CD4-positive, alpha-beta T cell treated with Interleukin-17A for 1 hour (primary cell): ENCODE measurements around the gene EEF2K.
"Not testable (repeated sequence)": the region's sequence is repeated elsewhere in the genome, so short reads cannot be mapped to it uniquely, and the experiment has no call there.

Experiments used
- DNase-seq: peaks from one replicate; pipeline ENCODE4 v3.0.0-alpha.2; 2020

EEF2K gene

GRCh38 chr16:22213801-22214200 is 7.7 kb downstream of the EEF2K start:
- no peak for DNase-seq

GRCh38 chr16:22214402-22214801 is 8.3 kb downstream of the EEF2K start:
- DNase-seq, result no peak

GRCh38 chr16:22214889-22215288 is 8.8 kb downstream of the EEF2K start:
- no peak for DNase-seq

DNA sequence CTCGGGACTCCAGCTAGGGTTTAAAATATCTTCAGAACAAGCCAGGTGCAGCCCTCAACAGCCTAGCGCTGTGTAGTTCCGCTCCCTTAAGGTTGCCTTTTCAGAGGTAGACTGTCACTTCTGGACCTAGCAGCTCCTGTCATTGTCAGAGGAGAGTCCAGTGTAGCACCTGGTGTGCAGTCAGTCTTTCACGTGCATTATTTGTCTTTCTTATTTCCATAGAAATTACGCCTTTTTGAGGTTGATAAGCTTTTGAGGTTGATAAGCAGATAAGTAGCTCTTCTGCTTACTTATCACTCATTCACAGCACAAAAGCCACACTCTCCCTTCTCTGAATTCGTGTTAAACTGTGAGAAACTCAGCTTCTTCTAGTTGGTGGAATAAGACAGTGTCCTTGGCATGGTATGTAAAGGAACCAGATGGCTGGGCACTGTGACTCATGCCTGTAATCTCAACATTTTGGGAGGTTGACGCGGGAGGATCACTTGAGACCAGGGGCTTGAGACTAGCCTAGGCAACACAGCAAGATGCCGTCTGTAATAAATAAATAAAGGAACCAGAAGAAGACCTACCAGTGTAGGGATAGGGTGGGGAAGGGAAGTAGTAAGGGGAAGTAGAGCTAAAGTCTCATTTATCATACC is 10.2 kb downstream of the EEF2K start:
- DNase-seq, result no peak

DNA sequence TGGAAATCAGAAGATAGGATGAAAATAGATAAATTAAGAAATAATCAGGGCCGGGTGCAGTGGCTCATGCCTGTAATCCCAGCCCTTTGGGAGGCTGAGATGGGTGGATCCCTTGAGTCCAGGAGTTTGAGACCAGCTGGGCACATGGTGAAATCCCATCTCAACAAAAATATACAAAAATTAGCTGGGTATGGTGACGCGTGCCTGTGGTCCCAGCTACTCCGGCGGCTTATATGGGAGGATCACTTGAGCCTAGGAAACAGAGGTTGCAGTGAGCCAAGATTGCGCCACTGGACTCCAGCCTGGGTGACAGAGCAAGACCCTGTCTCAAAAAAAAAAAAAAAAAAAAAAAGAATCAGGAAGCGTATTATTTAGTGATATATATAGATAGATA is 10.8 kb downstream of the EEF2K start:
- not testable (repeated sequence) for DNase-seq

- DNase-seq, result no peak
Observed at GRCh38 chr16:22217890-22218730, 12.0 kb downstream of the EEF2K start.

DNA sequence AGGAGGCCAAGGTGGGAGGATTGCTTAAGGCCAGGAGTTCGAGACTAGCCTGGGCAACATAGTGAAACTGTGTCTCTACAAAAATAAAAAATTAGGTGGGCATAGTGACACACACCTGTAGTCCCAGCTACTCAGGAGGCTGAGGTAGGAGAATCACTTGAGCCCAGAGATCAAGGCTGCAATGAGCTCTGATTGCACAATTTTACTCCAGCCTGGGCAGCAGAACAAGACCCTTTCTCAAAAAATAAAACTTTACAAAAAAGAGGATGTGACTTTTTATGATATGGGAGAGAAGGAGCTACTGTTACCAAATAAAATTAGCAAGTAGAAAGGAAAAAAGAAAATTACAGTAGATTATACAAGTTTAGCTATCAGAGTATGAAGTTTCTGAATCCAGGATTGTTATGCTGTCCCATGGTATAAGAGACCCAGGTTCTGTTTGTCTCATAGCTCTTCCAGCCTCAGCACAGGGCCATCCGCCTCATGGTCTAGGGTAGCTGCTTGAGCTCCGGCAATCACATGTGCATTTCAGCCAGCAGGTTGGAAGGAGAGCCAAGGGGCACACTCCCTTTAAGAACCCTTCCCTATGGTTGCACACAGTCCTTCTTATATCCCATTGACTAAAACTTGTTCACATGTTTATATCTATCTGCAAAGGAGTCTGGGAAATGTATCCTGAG is 13.5 kb downstream of the EEF2K start:
- DNase-seq, result no peak

GRCh38 chr16:22220069-22220440 is 14.0 kb downstream of the EEF2K start:
- no peak for DNase-seq

DNA sequence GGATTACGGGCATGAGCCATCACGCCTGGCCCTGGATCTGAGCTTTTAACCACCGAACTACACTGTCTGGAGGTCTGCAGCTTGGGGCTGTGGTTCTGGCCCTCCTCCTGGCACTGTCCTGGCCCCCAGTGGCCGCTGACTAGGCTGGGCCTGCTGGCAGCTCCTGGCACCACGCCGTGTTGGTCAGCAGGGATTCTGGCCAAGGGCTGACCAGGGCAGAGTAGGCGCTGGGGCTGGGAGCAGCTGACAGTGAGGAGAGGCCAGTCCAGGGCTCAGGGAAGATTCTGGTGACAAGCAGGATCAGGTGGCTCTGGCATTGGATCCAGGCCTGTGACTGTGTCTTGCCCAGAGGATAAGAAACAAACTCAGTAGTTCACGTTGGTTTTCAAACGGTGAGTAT is 14.6 kb downstream of the EEF2K start:
- DNase-seq, result no peak

DNA sequence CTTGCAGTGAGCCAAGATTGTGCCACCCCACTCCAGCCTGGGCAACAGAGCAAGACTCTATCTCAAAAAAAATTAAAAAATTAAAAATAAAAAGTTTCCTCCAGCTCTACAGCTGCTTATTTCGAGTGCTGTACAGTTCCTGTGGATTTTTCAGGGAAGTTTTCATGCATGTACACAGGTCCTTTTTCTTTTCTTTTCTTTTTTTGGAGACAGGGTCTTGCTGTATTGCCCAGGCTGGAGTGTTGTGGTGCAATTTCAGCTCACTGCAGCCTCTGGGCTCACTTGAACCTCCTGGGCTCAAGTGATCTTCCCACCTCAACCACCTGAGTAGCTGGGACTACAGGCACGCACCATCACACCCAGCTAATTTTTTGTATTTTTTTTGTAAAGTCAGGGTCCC is 15.9 kb downstream of the EEF2K start:
- DNase-seq, result no peak

- DNase-seq, result no peak
Observed at GRCh38 chr16:22222998-22223397, 16.9 kb downstream of the EEF2K start.

GRCh38 chr16:22225060-22225459 is 19.0 kb downstream of the EEF2K start:
- DNase-seq, result no peak

- no peak for DNase-seq
Observed at GRCh38 chr16:22229889-22230288, 23.8 kb downstream of the EEF2K start.

DNA sequence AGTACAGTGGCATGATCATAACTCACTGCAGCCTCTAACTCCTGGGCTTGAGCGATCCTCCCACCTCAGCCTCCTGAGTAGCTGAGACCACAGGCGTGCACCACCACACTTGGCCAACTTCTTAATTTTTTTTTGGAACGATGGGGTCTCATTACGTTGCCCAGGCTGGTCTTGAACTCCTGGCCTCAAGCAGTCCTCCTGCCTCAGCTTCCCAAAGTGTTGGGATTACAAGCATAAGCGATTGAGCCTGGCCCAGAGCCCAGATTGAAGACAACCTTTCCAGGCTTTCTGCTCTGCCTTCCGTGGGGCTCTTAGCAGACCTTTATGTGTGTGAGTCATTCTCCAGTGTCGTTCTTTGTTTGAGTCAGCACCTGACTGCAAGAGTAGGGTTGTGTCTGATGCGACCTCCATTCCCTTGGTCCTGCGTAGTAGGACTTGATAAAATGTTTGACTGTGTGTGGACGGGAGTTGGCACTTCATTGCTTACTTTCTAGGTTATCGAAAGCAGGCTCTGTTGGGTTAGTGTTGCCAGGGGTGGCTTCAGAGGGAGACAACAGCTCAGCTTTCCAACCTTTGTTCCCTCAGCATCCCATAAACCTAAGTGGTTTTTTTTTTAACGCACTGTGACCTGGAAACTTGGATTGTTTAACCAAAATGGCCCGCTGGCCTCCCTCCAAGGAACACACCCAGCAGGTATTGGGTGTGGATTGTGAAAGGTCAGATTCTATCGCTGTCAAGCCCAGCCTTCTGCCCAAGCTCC is 26.4 kb downstream of the EEF2K start:
- no peak for DNase-seq

DNA sequence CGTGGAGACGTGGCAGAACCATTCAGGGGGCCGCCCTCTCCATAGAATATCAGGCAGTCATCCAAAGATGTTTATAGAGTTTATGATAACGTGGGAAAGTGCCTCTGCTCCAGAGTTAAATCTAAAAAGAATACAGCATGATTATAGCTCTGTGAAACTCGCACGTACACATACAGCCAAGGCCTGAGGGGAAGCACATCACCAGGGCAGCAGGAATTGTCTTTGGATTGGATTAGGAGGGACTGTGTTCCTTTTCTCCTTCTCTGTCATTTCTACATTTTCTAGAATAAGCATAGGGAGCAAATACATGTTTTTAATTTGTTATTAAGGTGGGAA is 26.9 kb downstream of the EEF2K start:
- DNase-seq, result no peak

DNA sequence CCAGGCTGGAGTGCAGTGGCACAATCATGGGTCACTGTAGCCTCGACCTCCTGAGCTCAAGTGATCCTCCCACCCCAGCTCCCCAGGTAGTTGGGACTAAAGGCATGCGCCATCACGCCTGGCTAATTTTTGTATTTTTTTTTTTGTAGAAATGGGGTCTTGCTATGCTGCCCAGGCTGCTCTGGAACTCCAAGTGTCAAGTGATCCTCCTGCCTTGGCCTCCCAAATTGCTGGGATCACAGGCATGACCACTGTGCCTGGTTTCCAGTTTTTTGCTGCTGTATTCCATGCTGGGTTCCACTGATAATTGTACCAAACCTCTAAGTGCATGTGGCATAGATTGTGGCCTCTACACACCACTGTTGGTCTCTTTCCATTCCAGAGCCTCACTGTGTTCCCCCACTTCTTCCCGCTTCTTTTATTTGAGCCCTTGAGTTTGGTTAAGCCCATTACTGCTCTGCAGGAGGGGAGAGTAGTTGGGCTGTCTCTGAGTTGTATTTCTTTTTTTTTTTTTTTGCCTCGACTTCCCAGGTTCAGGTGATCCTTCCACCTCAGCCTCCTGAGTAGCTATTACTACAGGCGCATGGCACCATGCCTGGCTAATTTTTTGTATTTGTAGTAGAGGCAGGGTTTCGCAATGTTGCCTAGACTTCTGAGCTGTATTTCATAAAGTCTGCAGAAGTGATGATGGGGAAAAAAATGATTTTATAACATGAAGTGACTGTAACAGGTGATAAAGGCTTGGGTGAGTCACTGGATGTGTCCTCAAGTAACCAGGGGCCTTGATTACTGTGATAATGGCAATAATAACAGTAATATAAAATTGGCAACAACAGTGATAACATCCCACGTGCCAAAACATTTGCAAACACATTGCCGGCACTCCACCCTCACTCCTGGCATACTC is 30.0 kb downstream of the EEF2K start:
- no peak for DNase-seq

- DNase-seq, result no peak
Observed at GRCh38 chr16:22239131-22239805, 33.2 kb downstream of the EEF2K start.

DNA sequence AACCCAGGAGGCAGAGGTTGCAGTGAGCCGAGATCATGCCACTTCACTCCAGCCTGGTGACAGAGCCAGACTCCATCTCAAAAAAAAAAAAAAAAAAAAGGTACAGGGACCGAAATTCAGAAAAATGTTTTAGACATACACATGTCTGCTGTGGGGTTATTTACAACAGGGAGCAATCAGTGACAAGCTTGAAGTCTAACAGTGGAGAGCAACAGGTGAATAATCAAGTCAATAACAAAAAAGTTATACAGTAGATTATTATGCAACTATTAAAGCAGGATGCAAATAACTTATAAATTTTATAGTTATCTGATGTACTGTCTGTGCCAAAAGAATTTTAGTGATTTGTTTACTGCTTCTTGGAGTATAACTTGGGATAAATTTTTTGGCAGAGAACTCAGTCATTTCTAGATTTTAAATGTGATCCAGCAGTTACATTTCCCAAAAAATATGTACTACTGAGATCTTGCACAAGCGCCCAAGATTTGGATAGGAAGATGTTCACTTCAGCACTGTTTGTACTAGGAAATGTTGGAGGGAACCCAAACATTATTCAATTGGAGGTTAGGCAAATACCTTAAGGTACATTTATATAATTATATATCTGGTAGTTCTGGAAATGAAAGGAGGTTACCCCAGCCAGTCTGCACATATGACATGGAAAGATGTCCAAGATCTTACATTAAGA is 34.1 kb downstream of the EEF2K start:
- DNase-seq, result no peak

DNA sequence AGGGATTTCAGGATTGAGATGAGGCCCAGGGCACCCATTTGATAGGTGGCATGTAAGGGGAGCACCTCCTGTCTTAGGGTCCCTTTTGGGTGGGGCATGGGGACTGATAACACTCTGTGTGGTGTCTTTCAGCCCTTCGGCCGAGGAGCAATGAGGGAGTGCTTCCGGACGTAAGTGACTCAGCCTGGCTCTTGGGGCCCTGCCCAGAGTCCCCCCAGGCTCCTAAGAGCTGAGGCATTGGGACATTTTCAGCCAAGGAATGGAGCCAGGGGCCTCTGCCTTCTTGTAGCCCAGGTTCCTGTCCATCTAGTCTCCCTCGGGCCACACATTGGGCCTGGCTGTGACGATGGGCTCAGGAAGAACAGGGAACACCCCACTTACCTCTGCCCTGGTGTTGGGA is 44.4 kb downstream of the EEF2K start:
- no peak for DNase-seq

- no peak for DNase-seq
Observed at GRCh38 chr16:22252317-22252716, 46.2 kb downstream of the EEF2K start.

GRCh38 chr16:22253272-22253671 is 47.2 kb downstream of the EEF2K start:
- DNase-seq, result no peak
